ENCODE data around the gene ZSWIM4.

Gene ZSWIM4

GRCh38 chr19:13835791-13836723 lies 40.8 kb downstream of the ZSWIM4 start:
- DNase-seq (ENCODE audit: low spot score): no peak

- DNase-seq (ENCODE audit: low spot score): no peak
Observed at GRCh38 chr19:13838435-13839129, 43.3 kb downstream of the ZSWIM4 start.

- DNase-seq (ENCODE audit: low spot score): peak; percentile 84
Observed at GRCh38 chr19:13839130-13839937, 44.1 kb downstream of the ZSWIM4 start.

GRCh38 chr19:13839938-13840304 lies 44.7 kb downstream of the ZSWIM4 start:
- no peak for DNase-seq (ENCODE audit: low spot score)

- peak; percentile 60 for DNase-seq (ENCODE audit: low spot score)
Observed at GRCh38 chr19:13840305-13841085, 45.3 kb downstream of the ZSWIM4 start.

DNA sequence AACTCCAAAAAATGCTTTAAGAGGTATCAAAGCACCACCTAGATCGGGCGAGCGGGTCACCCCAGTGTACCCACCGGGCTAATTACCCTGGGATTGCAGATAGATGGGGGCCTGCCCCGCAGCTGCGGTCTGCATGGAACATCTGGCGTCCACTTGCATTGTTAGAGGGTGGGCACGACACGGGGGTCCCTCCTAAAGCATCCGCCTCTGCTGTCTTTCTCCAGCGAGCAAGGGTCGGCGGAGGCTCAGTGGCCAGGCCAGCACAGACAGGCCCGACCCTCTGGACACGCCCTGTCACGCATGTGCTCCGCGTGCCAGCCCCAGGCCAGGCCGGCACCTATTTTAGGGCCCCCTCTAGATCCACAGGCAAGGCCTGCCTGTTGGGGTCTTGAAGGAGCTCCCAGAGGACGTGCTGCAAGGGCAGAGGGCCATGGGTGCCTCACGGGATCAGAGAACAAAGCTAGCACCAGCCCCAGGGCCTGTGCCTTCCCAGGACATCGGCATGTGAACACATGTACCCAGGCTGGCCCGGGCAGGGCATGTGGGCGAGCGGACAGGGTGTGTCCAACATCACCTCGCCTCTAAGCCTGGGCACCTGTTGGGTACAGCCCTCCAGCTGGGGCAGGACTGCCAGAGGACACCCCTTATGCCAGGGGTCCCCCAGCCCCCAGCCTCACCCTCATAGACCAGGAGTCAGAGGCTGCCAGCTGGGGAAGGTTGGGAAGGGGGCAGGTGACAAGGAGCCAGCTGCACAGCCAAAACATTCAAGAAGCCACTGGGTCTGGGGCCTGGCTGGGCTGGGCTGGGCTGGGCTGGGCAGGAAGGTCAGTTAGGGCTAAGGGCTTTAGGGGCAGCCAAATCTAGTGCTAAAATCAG lies 46.1 kb downstream of the ZSWIM4 start:
- no peak for DNase-seq (ENCODE audit: low spot score)

DNA sequence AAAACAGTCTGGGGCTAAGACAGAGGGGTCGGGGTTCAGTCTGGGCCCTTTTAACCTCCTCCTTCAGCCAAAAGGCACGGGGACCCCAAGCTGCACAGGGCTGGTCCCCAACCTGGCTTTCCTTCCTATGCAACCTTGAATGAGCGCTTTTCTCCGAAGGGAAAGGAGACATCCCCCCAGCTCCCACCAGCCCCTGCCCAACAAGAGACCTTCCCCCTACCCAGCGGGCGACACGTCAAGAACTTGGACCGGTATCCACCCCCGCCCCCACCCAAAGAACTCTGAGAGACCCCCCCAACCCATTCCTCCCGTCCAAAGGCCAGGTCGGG lies 46.7 kb downstream of the ZSWIM4 start:
- no peak for DNase-seq (ENCODE audit: low spot score)

GRCh38 chr19:13842291-13843103 lies 47.3 kb downstream of the ZSWIM4 start:
- DNase-seq (ENCODE audit: low spot score): peak; percentile 93

DNA sequence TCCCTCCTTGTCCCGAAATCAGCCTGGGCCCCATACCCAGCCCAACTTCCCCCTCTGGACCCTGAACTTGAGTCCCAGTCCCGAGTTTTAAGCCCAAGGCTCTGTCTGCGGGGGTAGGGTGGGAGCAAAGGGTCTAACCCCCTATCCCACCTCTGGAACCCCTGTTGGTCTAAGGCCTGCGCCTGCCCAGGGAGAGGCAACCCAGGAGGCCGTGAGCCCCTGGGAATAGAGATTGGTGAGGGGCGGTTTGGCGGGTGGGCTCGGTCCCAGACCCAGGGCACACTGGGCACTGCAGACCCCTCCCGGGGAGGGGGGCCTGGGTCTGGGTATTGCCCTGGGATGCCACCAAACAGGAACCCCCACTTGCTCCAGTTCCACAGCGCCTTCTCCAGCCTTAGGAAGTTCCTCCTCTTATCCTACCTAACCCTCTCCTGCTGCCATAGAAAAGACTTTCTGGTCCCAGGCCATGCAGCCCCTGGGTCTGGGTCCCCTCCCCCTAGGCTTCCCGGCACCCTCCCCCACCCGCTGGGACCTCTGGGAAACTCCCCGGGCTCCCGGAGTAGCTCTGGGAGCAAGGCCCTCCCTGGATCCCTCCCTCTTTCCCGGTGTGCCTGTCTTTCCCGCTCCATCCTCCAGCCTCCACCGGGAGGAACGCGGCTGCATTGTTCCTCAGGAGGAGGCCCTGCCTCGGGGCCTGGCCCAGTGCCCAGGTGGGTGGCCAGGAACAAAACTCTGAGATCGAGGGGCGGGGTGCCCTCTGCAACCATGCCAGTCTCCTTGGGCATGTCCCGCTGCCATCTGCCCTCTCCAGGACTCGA lies 48.1 kb downstream of the ZSWIM4 start:
- no peak for DNase-seq (ENCODE audit: low spot score)

DNA sequence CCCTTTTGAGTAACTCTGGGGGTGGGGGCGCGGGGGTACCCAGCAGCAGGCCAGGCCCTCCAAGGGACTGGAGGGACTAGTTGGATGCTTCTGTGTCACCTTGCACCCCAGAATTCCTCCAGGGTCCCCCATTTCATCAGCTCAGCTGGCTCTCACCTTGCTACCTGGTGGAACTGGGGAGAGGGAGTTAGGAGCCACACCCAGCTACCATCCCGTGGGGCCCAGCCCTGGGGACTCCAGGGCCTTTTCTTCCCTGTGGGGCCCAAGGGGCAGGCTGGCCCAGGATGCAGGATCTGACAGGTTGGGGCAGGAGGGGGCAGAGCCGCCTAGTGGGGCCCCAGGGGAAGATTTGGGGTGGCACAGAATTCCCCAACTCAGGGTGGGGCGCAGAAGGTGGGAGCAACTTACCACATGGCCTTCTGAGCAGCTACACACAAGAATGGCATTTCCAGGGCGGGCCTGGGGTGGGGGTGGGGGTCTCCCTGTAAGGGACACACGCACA lies 48.9 kb downstream of the ZSWIM4 start:
- no peak for DNase-seq (ENCODE audit: low spot score)

DNA sequence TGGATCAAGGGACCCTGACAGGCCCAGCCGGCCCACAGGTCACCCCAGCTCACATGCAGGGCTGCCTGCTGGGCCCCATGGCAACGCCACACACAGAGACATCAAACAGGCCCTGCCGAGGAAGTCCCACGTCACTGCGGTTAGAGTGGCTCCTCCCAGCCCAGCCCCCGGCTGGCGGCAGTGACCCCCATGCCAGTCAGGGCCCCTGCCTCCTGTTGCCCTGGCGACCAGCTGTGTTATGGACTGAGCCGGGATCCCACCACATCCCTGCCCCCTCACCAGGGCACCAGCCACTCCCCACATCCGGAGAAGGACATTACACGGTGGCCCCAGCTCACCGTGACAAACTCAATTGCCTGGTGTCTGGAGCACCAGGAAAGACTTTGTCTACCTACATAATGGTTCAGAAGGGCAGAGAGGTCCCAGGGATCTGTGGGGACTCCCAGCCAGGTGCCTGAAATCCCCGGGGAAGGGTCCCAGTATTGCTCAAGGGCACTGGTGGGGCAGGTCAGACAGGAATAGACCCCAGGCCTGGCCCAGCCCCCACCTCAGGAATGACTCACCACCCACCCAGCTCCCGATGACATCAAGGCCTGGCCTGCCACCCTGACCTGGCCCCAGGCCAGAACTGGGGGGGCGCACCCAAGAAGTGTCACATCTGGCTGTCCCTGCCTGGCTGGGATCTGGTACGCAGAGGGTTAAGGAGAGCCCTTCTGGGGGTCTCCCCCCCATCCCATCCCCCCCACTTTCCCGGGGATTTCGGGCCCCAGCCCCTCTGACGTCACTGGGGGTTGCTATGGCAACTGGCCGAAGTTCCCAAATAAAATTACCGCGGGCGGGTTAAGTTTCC lies 51.5 kb downstream of the ZSWIM4 start:
- peak; percentile 85 for DNase-seq (ENCODE audit: low spot score)

- peak; percentile 91 for DNase-seq (ENCODE audit: low spot score)
Observed at GRCh38 chr19:13847407-13848339, 52.4 kb downstream of the ZSWIM4 start.

- no peak for DNase-seq (ENCODE audit: low spot score)
Observed at GRCh38 chr19:13848340-13848677, 53.1 kb downstream of the ZSWIM4 start.

DNA sequence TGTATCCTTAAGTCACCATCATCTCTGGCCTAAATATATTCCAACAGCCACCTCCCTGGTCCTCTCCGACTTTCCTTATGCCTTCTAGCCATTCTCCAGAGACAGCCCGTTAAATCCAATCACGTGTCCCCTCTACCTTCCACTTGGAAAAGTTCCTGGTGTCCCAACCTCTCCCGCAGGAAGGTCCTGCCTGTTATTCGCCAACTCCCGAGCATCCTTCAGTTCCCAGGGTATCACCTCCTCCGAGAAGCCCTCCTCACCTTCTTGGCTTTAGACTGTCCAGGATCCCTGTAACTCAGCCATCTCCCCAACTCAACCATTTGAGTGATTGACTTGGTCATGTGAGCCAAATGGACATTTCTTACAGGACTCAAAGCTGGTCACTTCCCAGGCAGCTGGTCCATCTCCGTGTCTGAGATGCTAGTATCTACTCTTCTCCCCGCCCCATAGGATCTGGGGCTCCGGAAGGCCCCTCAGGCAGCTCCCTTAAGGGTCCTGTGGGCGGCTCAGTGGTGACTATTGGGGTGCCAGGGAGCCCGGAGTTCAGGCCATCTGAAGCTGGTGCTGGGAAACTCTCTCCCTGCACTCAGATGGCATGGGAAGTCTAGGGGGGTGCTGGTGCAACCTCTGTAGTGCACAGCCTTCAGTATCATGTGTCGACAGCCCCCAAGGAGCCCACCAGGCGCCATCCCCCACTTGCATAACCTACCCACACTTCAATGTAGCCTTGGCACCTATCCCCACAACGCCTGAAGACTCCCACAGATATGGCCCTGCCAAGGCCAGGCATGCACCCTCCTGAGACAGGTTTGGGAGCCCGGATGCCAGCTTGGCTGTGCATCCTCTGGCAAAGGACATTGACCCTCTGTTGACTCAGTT lies 53.8 kb downstream of the ZSWIM4 start:
- DNase-seq (ENCODE audit: low spot score): no peak

DNA sequence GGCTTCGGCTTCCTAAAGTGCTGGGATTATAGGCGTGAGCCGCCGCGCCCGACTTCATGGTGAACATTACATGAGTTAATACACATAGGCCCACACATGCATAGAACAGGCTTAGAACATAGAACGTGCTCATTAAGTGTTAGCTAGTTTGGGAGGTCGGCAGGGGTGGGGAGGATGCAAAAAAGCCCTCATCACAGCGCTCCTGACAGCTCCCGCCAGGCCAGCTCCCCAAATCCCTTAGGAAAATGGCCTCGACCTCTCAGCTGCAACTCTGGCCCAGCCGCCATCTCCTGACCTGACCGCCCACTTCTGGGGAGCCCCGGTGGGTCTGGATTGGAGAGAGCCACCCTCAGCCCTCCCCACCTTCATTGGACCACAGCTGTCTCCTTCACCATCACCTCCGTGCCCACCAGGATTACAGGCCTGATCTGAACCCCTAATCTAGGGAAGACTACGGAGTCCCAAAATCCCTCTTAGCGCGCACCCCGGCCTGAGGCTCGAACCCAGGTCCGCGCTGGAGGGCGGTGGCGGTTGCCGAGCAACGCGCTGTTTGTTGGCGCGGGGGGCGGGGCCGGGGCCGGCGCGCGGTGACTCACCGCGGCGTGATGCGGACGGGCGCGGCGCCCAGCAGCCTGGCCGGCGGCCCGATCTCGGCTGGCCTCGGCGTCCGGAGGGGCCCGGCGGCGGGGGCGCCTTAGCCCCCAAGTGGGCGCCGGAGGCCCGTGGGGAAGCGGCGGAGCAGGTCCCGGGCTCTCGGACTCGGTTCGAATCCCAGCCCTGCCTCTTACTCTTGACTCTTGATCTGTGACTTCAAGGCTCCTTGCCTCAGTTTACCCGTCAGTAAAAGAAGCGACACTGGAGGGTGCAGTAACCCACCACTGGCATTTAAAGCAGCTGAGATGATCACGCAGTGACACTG lies 55.0 kb downstream of the ZSWIM4 start:
- DNase-seq (ENCODE audit: low spot score): peak; percentile 82
